ENCODE data around the gene LRP6.

- TF ChIP-seq EZH2phosphoT487 (IDR thresholded peaks at IDR 0.05; ENCODE audit: borderline replicate concordance), result no peak
- TF ChIP-seq CTCF (conservative IDR thresholded peaks at IDR 0.05; ENCODE audit: low read length), result no peak
Observed at GRCh38 chr12:12244341-12244740, 22.5 kb downstream of the LRP6 start.

Measured in Loucy (cell line).